NCI-H128 (cell line): ENCODE data around the gene LUZP1.
A peak's percentile ranks its signal among the peaks of the same experiment; 100 is the strongest.

Experiments used
- DNase-seq: peaks from one replicate; lab custom pipeline; 2025; ENCODE audit not compliant: unreplicated experiment; lab: John Stamatoyannopoulos, UW

The LUZP1 gene

DNA sequence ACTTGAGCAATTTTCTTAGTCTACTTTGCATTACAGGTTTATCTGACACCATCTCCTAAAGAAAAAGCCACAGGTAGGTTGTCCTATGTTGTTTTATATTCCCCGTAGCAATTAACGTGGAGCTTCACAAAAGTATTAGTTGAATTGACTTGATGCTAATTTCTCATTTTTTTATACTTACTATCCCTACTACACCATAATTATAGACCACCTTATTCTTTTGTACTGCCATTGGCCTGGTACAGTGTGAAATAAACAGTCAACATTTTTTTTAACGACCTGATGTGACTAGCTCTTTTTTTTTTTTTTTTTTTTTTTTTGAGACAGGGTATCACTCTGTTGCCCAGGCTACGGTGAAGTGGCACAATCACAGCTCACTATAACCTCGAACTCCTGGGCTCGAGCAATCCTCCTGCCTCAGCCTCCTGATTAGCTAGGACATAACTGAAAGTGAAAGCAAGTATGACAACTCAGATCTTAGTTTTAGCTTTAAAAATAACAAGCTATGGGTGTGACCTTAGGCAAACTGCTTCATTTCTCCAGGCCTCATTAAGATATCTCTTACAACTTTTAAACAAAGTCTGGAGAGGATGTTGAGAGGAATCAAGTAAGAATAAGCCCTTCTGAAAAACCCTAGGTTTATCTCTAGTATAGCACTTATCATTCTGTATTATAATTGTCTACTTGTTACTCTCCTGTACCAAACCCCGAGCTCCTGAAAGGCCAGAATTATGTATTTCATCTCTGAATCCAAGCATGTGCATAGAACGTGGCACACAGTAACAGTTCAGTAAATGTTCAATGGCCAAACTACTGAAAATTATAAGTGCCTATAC is 49.5 kb downstream of the LUZP1 start:
- DNase-seq, result no peak

DNA sequence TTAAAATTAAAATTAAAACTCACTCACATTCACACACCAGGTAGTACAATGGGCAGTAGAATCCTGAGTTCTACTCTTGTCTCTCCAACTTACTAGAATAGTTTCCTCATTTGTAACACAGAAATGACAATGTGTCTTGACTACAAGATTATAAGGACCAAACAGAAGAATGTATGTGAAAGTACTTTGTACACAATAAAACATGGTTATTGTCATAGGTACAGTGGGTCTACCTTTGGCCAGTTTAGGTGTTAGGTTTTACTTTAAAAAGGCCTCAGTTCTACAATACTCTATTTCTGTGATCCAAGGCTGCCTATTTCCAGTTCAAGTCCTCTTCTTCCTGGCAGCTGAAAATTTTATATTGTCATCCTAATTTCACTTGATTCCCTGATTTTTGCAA is 50.2 kb downstream of the LUZP1 start:
- no peak for DNase-seq

DNA sequence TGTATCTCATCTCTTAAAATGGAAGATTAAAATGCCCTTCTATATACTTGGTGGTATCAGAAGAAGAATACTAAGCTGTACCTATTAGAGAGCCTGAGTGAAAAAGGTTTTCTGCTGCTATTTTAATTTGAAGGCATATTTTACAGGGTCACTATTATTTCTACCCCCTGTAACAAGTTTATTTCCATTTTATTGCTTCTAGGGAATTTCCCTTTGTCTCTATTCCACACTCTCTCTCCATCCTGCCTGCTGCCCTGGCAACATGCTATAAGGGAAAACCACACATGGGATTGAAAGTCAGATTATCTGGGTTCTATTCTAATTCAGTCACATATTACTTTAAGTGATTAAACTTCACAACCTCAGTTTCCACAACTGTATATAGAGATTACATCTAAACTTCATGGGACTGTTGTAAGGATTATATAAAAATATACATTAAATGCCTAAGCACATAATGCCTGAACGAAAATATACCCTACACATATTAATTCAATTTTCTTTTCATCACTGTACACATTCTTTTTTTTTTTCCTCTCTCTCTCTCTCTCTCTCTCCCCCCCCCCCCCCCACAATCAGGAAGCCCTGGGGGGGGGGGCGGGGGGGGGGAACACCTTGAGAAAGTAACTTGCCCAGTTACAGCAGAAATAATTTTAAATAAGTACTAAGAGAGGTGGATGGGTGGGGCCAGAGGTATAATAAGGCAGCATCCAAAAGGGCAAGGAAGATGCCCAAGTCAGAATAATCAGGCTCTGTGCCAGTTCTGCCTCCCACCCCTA is 51.5 kb downstream of the LUZP1 start:
- no peak for DNase-seq

DNA sequence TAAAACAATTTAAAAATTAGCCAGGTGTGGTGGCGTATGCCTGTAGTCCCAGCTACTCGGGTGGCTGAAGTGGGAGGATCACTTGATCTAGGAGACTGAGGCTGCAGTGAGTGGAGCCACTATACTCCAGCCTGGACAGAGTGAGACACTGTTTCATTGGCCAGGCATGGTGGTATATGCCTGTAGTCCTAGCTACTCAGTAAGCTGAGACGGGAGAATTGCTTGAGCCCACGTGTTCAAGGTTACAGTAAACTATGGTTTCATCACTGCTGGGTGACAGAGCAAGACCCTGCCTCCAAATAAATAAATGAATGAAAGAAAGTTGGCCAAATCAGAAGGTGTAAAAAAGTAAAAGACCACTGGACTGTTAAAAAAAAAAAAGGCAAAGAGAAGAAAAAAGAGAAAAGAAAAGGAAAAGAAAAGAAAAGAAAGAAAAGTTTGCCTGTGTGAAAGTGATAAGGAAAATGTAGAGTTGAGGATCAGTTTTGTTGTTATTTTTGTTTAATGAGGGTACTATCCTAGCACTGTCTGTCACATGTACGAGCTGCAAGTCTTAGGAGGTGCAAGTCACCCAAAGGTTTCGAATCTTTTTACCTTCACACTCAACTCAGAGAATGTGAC is 52.3 kb downstream of the LUZP1 start:
- DNase-seq, result no peak

DNA sequence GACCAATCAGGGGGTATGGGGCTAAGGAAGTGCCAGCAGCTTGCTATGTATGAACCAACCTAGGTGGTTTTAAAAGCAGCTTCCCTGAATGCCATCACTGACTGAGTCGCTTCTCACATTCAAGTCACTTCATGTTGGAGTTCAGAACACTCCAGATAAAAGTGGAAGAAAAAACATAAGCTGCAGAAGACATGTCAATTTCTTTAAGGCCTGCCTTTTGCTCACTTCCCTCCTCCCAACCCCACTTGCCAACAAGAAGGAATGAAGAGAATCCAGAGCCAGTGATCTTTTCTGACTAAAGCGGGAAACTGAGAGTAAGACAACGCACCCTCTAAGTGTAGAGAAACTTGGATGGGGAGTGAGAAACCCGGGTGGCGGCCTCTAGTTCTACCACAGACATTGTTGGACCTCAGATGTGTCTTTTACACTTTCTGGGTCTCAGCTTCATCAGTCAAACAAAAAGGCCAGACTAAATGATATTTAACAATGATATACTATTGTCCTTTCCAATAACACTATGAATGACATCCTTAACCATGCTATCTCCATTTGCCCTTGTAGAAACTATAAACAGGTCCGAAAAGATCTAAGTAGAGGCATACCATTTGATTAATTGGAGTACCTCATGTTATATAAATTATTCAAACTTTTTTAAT is 54.1 kb downstream of the LUZP1 start:
- DNase-seq, result no peak

DNA sequence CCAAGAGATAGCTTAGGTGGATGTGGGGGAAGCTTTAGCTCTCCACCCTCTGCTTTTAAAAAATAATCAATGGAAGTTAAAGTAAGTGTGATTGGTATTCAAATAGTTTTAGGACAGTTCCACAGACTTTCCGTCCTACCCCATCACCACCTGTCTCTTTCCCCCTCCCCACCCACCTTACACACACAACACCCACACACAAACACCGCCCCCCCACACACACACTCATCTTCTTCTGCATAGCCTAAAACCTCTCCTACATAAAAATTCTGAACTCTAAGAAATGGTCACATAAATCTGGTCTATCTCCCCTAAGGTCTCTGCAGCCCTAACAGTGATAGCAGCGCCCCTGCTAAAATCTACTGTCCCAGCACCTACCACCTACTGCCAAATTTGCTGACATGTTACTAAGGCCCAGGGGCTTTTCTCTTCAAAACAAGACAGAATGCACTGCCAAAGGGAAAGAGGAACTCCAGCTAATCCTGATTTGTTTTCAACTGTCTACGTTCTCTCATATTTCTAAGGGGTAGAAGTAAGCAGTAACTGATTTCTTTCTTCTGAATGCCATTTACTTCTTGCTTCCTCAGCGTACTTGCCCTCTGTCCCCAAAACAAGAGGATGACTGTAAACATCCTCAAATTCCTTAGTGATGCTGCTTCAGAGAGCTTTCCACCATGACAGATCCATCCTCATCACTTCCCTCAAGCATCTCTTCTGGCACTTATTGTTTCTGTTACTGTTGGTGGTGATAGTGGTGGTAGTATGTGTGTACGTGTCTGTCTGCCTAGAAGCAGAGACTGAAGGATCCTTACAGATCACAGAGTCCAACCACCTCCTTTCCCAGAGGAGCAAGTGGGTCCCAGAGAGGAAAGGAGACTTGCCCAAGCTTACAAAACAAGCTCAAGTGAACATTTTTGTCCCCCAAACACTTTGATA is 56.8 kb downstream of the LUZP1 start:
- DNase-seq, result no peak

DNA sequence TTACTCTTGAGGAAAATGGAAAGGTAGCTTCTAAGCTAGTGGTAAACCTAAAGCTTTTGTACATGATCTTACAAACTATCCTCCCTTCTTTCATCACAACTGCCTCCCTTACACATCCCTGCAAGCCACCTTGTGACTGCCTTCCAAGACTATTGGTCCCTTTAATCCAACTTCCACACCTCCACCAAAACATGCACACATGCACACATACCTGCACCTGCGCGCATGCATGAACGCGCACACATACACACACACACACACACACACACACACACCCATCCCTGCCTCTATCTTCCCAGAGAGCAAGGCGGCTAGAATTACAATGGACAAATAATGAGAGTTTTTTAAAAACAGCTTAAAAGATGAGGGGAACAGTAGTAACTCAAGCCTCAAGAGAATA is 58.3 kb downstream of the LUZP1 start:
- DNase-seq, result no peak

DNA sequence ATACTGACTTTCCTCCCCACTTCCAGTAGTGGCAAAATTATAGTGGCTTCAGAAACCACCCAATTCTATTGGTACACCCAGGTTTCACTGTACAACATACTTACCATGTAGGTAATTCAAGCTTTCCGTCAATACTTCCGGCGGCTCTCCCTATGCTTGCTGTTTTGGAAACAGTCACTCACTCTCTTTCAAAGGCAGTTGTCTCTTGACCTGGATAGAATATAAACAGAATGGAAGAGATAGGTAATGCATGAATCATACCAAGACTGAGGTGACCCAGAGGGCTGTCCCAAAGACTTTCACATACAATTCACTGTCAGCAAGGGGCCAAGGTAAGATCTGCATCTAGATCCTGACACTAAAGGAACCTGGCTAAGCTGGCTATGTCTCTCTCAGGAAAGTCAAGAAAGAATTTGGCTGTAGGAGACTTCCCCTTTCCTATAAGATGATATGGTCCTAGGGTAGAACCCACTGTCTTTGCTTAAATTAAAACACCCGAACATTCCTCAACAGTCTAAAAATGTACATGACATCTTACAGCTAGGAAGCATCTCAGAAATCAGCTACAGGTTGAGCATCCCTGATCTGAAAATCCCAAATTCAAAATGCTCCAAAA is 59.6 kb downstream of the LUZP1 start:
- no peak for DNase-seq

DNA sequence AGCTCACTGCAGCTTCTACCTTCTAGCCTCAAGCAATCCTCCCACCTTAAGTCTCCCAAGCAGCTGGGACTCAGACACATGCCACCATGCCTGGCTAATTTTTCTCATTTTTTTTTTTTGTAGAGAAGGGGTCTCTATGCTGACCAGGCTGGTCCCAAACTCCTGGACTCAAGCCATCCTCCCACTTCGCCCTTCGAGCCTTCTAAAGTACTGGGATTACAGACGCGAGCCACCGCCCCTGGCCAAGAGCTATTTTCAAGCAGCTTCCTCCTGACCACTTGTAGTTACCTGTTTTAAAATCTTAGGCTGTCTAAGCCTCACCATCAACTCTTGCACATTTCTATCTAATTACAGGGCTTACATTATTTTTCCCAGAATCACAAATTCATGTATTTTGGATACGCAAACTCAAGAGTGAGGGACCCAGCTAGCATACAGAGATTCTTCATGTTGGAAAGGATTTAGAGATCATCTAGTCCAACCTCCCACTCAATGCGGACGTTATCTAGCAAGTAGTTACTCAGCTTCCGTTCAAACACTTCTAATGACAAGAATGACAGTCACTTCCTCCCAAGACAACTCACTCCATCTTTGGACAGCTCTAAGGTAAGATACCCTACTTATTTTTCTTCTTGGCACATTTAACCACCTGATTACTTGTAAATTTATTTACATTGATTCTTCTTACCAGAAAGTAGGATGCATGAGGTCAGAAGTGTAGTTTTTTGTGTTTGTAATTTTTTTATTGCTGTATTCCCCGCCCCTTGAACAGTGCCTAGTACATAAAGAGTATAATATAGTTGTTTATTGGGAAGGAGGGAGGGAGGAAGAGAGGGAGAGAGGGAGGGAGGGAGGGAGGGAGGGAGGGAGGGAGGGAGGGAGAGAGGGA is 65.4 kb downstream of the LUZP1 start:
- no peak for DNase-seq

DNA sequence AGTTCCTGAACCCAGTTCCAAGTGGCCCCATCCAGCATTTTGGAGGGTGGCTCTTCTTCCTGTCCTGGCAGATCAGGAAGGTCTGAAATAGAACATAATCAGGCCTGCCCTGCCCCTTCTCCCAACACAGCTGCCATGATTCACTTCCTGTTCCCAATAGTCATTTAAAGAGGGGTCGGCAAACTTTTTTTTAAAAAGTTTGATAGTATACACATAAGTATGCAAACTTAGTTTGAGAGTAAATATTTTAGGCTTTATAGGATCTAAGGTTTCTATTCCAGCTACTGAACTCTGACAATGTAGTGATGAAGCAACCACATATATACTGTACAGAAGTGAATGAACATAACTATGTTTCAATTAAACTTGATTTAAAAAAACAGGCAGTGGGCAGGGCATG is 66.4 kb downstream of the LUZP1 start:
- no peak for DNase-seq

DNA sequence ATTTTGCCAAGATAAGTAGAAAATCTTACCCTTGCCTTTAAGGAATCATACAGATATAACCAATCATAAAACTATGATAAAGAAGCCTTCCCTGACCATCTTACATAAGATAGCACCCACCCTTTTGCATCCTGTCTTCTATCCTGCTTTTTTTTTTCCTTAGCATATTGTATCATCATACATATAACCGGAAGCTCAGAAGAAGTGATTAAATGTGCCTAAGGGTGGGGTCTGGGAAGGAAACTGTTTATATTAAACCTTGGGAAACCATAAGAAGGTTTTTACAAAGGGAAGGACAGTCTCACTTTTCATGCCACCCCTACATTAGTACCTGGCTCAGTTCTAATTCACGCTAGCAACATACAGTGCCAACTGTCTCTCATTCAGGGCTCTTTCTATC is 66.8 kb downstream of the LUZP1 start:
- no peak for DNase-seq

DNA sequence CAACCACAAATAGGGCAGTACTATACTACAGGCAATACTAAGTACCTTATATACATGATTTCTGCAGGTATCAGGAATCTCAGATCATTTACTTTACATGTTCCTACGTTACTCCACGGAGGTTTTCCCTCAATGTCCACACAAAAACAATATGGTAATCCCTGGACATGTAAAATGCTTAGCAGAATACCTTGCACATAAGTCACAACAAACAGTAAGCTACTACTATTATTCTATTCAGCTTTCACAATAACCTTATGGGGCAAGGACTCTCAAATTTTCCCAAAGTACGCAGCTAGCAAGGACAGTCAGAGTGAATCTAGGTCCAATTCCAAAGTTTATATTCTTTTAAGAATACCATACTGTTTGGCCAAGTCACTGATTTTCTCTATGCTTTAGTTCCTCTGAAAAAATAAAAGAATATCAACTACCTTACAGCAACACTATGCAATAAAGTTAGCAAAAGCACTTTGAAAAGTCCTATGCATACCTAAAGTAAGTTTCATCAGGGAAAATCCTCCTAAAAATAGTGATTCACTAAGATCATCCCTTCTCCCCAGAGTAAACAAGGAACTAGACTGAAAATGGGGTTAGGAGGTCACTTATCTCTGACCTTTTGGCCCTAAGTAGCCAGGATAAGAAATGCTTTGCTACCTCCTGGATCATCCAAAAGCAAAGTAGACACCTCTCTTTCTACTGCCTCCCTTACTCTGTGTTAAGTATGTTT is 67.4 kb downstream of the LUZP1 start:
- no peak for DNase-seq

DNA sequence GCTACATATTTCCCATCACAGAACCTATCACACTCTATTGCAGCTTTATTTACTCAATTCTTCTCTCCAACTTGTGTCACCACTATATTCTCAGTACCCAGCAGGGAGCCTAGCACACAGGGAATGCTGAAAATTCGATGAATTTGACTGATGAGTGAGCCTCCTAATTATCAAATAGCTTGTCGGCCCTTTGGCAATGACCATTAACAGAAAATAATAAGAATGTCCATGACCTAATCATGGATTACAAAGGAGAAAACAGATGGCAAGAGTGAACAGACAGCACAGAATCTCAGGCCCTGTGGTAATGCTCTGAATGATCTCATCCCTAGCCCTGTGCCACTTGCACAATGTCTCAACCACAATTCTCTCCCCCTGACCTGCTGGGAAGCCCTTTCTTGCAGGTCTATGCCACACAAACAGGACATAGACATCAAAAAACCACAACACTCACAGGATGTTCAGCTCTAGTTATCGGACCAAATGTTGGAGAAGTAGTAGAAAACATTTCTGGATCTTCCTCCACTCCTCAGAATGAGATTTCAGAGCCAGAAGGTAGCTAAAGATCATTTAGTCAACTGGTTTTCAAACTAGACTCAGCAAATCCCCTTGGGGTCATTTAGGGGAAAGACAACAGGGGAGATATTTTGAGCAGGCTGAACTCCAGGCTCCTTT is 68.4 kb downstream of the LUZP1 start:
- no peak for DNase-seq

DNA sequence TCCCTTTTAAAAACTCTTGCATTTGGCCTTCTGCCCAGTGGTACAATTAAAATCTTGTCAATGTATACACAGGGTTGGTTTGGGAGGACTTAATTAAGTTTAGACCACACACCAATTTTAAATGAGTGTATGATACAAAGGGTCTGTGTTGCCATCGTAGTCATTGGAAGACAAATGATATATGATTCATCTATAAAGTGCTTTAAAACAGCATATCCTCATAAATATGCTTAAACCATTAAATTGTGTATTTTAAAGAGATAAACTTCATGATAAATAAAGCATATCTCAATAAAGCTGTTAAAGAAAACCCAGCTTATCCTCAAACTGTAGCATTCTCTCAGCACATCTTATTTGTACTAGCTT is 69.5 kb downstream of the LUZP1 start:
- DNase-seq, result no peak

DNA sequence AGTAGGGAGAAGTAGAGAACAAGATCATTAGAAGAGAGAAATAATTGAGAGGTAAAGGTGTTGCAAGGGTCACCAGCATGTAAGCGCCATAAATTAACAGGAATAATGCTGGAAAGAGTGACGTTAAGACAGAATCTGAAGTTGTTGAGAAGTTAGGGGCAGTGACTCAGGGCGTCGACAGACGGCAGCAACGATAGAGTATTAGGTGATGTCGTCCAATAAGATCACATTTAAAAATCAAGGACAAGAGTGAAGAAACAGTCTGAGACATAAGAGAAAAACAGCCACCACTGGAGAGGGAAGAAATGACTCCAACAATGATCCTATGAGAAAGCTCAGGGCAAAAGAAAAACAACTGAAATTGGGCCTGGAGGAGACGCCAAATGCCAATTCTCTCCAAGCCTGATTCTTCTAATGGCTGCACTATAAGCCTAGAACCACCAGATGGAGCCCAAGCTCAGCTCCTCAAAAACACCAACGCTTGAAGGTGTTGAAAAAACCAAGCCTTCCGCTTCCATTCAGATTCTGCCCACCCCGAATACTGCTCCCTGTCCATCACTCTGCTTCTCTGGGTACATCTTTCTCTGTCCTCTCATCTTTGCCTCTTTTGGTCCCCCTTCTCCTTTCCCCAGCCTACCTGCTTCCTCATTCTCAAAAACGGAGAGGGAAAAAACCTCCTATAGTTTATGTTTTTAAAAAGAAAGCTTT is 70.0 kb downstream of the LUZP1 start:
- DNase-seq, result peak; percentile 43

DNA sequence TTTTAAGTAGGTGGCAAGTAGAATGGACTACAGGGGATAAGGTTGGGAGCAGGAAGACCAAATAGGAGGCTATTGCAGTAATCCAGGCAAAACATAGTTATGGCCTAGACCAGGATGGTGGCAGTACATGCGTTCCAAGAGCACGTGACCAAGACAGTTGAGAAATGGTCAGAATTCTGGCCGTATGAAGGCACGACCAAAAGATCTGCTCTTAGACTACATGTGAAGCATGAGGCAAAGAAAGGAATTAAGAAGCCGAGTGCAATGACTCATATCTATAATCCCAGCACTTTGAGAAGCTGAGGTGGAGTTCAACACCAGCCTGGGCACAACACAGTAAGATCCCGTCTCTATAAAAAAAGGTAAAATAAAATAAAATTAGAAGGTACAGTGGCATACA is 71.3 kb downstream of the LUZP1 start:
- no peak for DNase-seq

DNA sequence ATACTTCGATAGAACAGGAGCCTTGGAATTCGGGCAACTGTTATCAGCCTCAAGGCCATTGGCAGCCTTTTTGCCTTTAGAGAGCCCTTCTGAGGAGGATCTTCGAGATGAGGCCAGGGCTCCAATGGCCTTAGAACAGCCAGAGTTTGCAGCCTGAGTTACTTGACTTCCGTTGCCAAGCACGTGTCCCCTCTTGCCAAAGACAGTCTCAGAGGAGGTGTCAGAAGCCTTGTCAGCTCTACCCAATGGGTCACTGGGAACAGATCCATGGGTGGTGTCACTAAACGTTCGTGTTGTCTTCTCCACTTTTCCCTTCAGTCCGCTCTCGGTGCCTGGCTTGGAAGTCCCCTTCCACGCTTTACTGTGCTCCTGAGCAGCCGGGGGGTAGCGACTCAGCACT is 76.2 kb downstream of the LUZP1 start:
- no peak for DNase-seq
